ENCODE results near the gene WDR88.

DNA sequence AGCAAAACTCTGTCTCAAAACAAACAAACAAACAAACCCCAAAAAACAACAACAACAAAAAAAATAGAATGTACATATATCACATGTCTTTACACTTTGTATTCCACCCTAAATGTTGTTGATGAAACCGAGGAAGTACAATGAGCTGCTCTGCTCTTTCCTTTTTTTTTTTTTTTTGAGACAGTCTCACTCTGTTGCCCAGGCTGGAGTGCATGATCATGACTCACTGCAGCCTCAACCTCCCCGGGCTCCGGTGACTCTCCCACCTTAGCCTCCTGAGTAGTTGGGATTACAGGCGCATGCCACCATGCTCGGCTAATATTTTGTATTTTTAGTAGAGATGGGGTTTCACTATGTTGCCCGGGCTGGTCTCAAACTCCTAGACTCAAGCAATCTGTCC is 31.6 kb downstream of the WDR88 start:
- TF ChIP-seq CTCF (IDR thresholded peaks at IDR 0.05; ENCODE audit: insufficient read depth, low read length) (no peak), SPI1 (IDR thresholded peaks at IDR 0.05; ENCODE audit: borderline replicate concordance, low read depth) (no peak)
